Spleen (tissue), 7 donors: ENCODE data around the gene PLEKHJ1.

ENCODE experiments used
- CTCF ChIP-seq, 11 experiments: fragments of 200-600 bp in 7 of 11; fragments of 450-650 bp in 4 of 11; sonication (generic) in 4 of 11; IDR thresholded peaks in 8 of 11; conservative IDR thresholded peaks in 3 of 11; 1 replicate in 7 of 11; 2 replicates in 4 of 11; pipeline versions ENCODE4 v1.4.0 to v1.8.0; 2016 to 2021; ENCODE audit warnings: antibody characterized with exemption in 11 of 11, inconsistent platforms in 4 of 11, mild to moderate bottlenecking in 1 of 11
- POLR2A ChIP-seq, 3 donors: fragments of 450-650 bp; IDR thresholded peaks; one replicate each; pipeline ENCODE4 v1.5.1; 2017; ENCODE audit warnings: antibody characterized with exemption in 3 of 3, mild to moderate bottlenecking in 1 of 3
- POLR2AphosphoS5 ChIP-seq, 3 donors: sonication (generic); formaldehyde crosslinking; IDR thresholded peaks; one replicate each; pipeline ENCODE4 v1.5.1; 2017; ENCODE audit warnings: antibody characterized with exemption in 3 of 3
- donor health status: DM: no; HTN: no; CAD: no; lungs with moderate emphysema.
- donor health status: DM: no; HTN: no; CAD: no.
- donor health status: DM: no; HTN: no; CAD: no.

- TF ChIP-seq CTCF (IDR thresholded peaks at IDR 0.05 in 8 of 11, conservative IDR thresholded peaks at IDR 0.05 in 3 of 11) = no peak
- no peak for TF ChIP-seq POLR2A (IDR thresholded peaks at IDR 0.05)
- TF ChIP-seq POLR2AphosphoS5 (IDR thresholded peaks at IDR 0.05) = no peak
Observed at GRCh38 chr19:2207008-2207407, 29.1 kb downstream of the PLEKHJ1 start.
